SU-DHL-6 (cell line): ENCODE results near the gene RNF212.
"Not testable (repeated sequence)": the region's sequence is repeated elsewhere in the genome, so short reads cannot be mapped to it uniquely, and the experiment has no call there.

Source experiments
- H2AFZ ChIP-seq: fragments of 200-600 bp; sonication (generic); 2 replicates; pipeline ENCODE4 v1.6.1; 2014; ENCODE audit warnings: low read depth, mild to moderate bottlenecking, moderate library complexity, mixed read lengths, antibody characterized with exemption, low read length; ENCODE audit not compliant: severe bottlenecking
- H3F3A ChIP-seq: fragments of 200-600 bp; shearing (Covaris generic); 2 replicates; pipeline ENCODE4 v1.6.0; 2016; ENCODE audit warnings: antibody characterized with exemption, mild to moderate bottlenecking; ENCODE audit not compliant: insufficient read depth
- H3K27ac ChIP-seq: fragments of 200-600 bp; sonication (generic); 2 replicates; pipeline ENCODE4 v1.5.1; 2016; ENCODE audit warnings: low read depth, mild to moderate bottlenecking, low read length, moderate library complexity, mixed read lengths
- H3K27me3 ChIP-seq: fragments of 200-600 bp; sonication (generic), shearing (Covaris generic); 2 replicates; pipeline ENCODE4 v1.6.0; 2014; ENCODE audit warnings: mild to moderate bottlenecking, low read length
- H3K36me3 ChIP-seq: fragments of 200-600 bp; sonication (generic); 2 replicates; pipeline ENCODE4 v1.6.1; 2014; ENCODE audit warnings: mild to moderate bottlenecking, low read length, mixed read lengths
- H3K4me2 ChIP-seq: fragments of 300-600, 200-600 bp; shearing (Covaris generic), sonication (generic); 2 replicates; pipeline ENCODE4 v1.6.0; 2014; ENCODE audit warnings: low read length, low read depth, mild to moderate bottlenecking; ENCODE audit not compliant: poor library complexity, severe bottlenecking
- H3K4me3 ChIP-seq: fragments of 200-600 bp; sonication (generic); 2 replicates; pipeline ENCODE4 v1.5.1; 2014; ENCODE audit warnings: antibody characterized with exemption, low read length, mild to moderate bottlenecking, mixed read lengths; ENCODE audit not compliant: insufficient read depth, poor library complexity, severe bottlenecking
- H3K79me2 ChIP-seq: fragments of 200-600 bp; sonication (generic); 2 replicates; pipeline ENCODE4 v1.6.1; 2014; ENCODE audit warnings: mild to moderate bottlenecking, low read length, moderate library complexity; ENCODE audit not compliant: insufficient read depth
- H3K9ac ChIP-seq: fragments of 200-600 bp; sonication (generic); 2 replicates; pipeline ENCODE4 v1.7.0; 2014; ENCODE audit warnings: mild to moderate bottlenecking, low read length
- H3K9me2 ChIP-seq: fragments of 200-600 bp; sonication (generic); replicated peaks from 2 replicates; pipeline ENCODE4 v1.6.1; 2014; ENCODE audit warnings: low read length; ENCODE audit not compliant: insufficient read depth
- H3K9me3 ChIP-seq: fragments of 200-600 bp; sonication (generic); 2 replicates; pipeline ENCODE4 v1.6.1; 2014; ENCODE audit warnings: low read length, mixed read lengths; ENCODE audit not compliant: insufficient read depth
- H4K20me1 ChIP-seq: fragments of 200-600 bp; sonication (generic); 2 replicates; pipeline ENCODE4 v1.6.1; 2014; ENCODE audit warnings: low read depth, mild to moderate bottlenecking, antibody characterized with exemption, low read length, moderate library complexity, mixed read lengths
- EZH2phosphoT487 ChIP-seq: fragments of 200-600 bp; sonication (generic), shearing (Covaris generic); conservative IDR thresholded peaks from 2 replicates; pipeline ENCODE4 v1.6.1; 2018; ENCODE audit warnings: mild to moderate bottlenecking, antibody characterized with exemption, low read length, moderate library complexity, mixed read lengths
- TF ChIP-seq, protein P1 (sequence below): fragments of 200-600 bp; sonication (generic); IDR thresholded peaks from one replicate; pipeline ENCODE4 v1.5.1; 2017; ENCODE audit warnings: antibody characterized with exemption, mild to moderate bottlenecking, low read length, moderate library complexity; ENCODE audit not compliant: insufficient read depth, poor library complexity, severe bottlenecking

The RNF212 gene

DNA sequence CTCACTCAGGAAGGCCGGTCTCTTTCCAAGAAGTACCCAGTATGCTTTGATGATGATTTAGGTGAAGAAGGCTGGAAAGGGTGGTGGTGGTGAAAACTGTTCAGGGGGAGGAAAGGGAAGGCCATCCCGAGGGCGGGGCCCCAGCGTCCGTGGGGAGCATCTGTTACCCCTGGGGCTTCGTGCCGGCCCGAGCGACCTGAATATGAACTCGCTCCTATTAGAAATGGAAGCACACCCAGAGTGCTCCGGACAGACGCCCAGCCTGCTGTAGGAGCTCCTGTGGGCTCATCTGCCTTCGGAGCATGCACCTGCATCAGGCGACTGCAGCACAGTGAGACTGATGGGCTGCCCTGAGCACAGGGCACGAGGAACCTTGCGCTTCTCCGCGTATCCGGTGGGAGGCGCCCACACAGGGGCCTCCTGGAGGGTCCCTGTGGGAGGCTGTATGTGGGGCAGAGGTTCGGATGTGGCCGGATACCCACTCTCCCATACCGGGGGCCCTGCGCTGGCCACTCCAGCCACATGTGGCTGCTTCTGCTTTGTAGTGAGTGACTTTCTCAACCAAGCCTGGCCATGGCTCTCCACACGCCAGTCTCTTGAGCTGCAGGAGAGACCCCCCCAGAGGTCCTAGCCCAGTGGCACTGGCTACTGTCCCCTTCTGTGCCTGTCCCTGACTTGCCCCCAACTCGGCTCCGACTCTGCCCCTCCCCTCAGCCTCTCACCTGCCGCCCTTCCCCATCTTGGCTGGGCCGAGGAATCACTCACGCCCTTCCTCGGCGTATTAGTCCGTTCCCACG is 65.2 kb downstream of the RNF212 start:
- Histone ChIP-seq H3K4me3 (no peak overlapping the region), H3K79me2 (no peaks in the 10 kb centered on the region), H4K20me1 (no peaks in the 10 kb centered on the region), H3K36me3 (no peaks in the 10 kb centered on the region), H3K9me3 (no peaks in the 10 kb centered on the region), H3K27ac (no peak overlapping the region), H3K9ac (no peak overlapping the region), H2AFZ (no peak overlapping the region), H3K4me2 (no peak overlapping the region), H3K9me2 (no peaks in the 10 kb centered on the region), H3F3A (no peaks in the 10 kb centered on the region), H3K27me3 (no peaks in the 10 kb centered on the region)
- TF ChIP-seq, protein P1, sequence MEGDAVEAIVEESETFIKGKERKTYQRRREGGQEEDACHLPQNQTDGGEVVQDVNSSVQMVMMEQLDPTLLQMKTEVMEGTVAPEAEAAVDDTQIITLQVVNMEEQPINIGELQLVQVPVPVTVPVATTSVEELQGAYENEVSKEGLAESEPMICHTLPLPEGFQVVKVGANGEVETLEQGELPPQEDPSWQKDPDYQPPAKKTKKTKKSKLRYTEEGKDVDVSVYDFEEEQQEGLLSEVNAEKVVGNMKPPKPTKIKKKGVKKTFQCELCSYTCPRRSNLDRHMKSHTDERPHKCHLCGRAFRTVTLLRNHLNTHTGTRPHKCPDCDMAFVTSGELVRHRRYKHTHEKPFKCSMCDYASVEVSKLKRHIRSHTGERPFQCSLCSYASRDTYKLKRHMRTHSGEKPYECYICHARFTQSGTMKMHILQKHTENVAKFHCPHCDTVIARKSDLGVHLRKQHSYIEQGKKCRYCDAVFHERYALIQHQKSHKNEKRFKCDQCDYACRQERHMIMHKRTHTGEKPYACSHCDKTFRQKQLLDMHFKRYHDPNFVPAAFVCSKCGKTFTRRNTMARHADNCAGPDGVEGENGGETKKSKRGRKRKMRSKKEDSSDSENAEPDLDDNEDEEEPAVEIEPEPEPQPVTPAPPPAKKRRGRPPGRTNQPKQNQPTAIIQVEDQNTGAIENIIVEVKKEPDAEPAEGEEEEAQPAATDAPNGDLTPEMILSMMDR = no peak
- TF ChIP-seq EZH2phosphoT487 = no peak

DNA sequence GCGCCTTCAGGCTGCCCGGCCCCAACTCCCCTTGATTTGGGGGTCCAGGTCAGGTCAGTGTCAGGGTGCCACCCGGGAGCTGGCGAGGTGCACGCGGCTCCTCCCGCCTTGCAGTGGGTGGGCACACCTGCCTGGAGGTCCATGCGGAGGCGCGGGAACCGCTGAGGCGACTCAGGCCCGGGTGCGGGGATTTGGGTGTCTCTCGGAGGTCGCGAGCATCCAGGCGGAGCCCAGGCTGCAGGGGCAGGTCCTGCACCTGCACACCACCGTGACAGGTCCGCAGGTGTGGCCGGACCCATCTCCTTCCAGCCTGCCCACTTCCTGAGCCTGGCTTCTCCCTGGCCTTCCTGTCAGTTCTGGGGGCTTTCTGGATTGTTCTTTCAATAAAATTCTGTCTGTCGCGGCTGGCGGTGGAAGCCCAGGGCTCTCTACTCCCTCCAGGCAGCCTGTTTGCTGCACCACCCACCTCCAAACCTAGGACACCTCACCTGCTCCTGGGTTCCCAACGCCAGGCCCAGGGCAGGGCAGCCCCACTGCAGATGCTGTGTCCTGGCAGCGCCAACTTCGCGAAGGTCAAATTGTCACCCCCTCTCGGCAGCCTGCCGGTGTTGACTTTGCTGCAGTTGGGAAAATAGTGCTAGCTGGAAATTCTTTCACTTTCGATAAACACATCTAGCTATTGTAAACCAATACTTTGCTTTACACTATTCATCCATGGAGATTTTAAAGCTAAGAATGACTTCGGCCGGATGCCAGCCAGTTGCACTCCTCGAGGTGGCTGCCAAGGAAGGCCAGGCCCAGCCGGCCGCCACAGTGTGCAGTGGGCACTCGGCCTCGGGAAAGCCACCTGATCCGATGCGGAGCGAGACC is 66.0 kb downstream of the RNF212 start:
- no peaks in the 10 kb centered on the region for H3K27me3 ChIP-seq
- no peaks in the 10 kb centered on the region for H3K9me3 ChIP-seq
- no peaks in the 10 kb centered on the region for H4K20me1 ChIP-seq
- TF ChIP-seq, protein P1 = no peak
- no peak for TF ChIP-seq EZH2phosphoT487
- no peak overlapping the region for H2AFZ ChIP-seq
- no peak overlapping the region for H3K4me2 ChIP-seq
- no peaks in the 10 kb centered on the region for H3K9me2 ChIP-seq
- H3K36me3 ChIP-seq = no peaks in the 10 kb centered on the region
- H3K9ac ChIP-seq = no peak overlapping the region
- no peaks in the 10 kb centered on the region for H3K79me2 ChIP-seq
- no peak overlapping the region for H3K27ac ChIP-seq
- H3F3A ChIP-seq = no peaks in the 10 kb centered on the region
- no peak overlapping the region for H3K4me3 ChIP-seq

DNA sequence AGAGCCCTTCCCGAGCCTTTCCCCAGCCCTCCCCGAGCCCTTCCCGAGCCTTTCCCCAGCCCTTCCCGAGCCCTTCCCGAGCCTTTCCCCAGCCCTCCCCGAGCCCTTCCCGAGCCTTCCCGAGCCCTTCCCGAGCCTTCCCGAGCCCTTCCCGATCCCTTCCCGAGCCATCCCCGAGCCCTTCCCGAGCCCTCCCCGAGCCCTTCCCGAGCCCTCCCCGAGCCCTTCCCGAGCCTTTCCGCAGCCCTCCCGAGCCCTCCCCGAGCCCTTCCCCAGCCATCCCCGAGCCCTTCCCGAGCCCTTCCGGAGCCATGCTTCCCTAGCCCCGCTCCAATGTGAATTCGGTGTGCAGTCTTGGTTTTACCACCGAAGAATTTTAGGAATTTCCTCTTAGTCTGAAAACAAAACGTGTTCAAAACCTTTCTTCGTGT is 66.8 kb downstream of the RNF212 start:
- H3K36me3 ChIP-seq, H3K9me3 ChIP-seq, H3K9me2 ChIP-seq, H3F3A ChIP-seq, H3K27me3 ChIP-seq, H2AFZ ChIP-seq, H3K79me2 ChIP-seq, H3K4me3 ChIP-seq, H3K9ac ChIP-seq, H4K20me1 ChIP-seq, H3K4me2 ChIP-seq, H3K27ac ChIP-seq: not testable (repeated sequence)
